ENCODE measurements around the gene ZDHHC12.
"Not testable (repeated sequence)": the region's sequence is repeated elsewhere in the genome, so short reads cannot be mapped to it uniquely, and the experiment has no call there.

ZDHHC12 gene

DNA sequence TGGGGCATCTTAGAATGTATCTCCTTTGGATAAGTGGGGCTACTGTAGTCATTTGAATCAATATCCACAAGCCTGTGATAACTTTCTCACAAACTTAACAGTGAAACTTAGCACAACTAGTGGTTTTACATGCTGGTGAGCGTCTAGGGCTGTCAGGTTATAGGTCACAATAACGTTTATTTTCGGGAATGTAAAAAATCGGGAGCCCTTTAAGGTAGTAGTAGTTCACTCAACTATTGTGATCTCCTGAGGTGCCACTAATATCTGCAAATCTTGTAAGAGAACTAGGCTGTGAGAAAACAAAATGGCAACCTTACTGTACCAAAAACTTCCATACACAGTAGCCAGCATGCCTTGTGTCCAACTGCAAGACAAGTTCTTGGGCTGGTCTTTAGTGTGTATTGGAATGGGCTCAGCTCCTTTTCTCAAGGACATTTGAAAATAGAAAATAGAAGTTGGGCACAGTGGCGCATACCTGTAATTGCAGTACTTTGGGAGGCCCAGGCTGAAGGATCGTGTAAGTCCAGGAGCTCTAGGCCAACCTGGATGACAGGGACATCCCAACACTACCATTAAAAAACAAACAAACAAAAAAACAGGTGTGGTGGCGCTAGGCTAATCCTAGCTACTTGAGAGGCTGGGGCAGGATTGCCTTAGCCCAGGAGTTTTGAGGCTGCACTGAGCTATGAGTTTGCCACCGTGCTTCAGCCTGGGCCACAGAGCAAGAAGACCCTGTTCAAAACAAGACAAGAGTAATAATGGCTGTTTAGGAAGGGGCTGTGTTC is 26.8 kb downstream of the ZDHHC12 start:
- H3K4me3 ChIP-seq (ENCODE audit: control insufficient read depth, low read depth, low read length): no peak overlapping the region
- no peak for DNase-seq (ENCODE audit: low read depth)
- TF ChIP-seq, protein P1, sequence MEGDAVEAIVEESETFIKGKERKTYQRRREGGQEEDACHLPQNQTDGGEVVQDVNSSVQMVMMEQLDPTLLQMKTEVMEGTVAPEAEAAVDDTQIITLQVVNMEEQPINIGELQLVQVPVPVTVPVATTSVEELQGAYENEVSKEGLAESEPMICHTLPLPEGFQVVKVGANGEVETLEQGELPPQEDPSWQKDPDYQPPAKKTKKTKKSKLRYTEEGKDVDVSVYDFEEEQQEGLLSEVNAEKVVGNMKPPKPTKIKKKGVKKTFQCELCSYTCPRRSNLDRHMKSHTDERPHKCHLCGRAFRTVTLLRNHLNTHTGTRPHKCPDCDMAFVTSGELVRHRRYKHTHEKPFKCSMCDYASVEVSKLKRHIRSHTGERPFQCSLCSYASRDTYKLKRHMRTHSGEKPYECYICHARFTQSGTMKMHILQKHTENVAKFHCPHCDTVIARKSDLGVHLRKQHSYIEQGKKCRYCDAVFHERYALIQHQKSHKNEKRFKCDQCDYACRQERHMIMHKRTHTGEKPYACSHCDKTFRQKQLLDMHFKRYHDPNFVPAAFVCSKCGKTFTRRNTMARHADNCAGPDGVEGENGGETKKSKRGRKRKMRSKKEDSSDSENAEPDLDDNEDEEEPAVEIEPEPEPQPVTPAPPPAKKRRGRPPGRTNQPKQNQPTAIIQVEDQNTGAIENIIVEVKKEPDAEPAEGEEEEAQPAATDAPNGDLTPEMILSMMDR (conservative IDR thresholded peaks at IDR 0.05; ENCODE audit: control insufficient read depth, insufficient read depth, low read depth, low read length): no peak

DNA sequence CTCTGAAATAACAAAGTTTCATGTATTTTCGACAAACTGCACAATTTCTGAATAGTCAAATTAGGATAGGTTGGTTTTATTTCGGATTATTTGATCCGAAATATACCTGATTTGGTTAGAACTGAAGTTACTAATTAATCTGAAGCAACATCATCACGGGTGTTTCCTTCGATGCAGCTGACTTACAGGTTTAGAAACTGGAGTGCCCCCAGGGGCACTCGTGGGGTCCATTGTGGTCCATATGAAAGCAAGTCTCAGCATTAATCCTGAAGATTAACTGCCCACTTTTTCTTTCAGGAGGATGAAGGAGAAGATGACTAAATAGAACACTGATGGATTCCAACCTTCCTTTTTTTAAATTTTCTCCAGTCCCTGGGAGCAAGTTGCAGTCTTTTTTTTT is 29.6 kb downstream of the ZDHHC12 start:
- H3K4me3 ChIP-seq (ENCODE audit: control insufficient read depth, low read depth, low read length): no peak overlapping the region
- DNase-seq (ENCODE audit: low read depth): no peak
- TF ChIP-seq, protein P1 (conservative IDR thresholded peaks at IDR 0.05; ENCODE audit: control insufficient read depth, insufficient read depth, low read depth, low read length): no peak

DNA sequence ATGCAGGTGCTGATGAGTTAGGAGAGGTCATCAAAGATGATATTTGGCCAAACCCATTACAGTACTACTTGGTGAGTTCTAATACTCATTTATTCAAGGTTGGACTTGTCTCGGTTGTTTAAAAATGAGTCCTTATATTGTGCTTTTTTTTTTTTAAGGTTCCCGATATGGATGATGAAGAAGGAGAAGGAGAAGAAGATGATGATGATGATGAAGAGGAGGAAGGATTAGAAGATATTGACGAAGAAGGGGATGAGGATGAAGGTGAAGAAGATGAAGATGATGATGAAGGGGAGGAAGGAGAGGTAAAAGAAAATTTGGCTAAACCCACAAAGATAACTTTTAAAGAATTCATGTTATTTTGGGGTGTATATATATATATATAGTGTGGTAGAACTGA is 30.2 kb downstream of the ZDHHC12 start:
- not testable (repeated sequence) for H3K4me3 ChIP-seq (ENCODE audit: control insufficient read depth, low read depth, low read length); DNase-seq (ENCODE audit: low read depth)

DNA sequence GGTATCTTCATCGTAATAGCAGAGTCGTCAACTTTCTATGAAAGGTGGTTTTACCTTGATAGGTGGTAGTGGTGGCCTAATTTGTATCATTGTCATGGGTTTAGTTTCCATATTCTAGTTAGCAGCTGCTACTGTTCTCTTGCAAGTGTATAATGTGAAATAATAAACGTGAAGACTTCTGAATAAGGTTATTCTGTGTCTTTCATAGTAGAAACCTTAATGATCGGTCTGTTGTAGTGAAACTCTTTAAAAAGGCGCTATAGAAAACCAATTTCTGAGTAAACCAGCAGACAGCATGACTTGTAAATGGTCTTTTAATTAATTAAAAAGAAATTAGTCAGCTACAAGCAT is 33.3 kb downstream of the ZDHHC12 start:
- no peak for DNase-seq (ENCODE audit: low read depth)
- H3K4me3 ChIP-seq (ENCODE audit: control insufficient read depth, low read depth, low read length): peak overlapping the region; percentile 97
- TF ChIP-seq, protein P1 (conservative IDR thresholded peaks at IDR 0.05; ENCODE audit: control insufficient read depth, insufficient read depth, low read depth, low read length): no peak

DNA sequence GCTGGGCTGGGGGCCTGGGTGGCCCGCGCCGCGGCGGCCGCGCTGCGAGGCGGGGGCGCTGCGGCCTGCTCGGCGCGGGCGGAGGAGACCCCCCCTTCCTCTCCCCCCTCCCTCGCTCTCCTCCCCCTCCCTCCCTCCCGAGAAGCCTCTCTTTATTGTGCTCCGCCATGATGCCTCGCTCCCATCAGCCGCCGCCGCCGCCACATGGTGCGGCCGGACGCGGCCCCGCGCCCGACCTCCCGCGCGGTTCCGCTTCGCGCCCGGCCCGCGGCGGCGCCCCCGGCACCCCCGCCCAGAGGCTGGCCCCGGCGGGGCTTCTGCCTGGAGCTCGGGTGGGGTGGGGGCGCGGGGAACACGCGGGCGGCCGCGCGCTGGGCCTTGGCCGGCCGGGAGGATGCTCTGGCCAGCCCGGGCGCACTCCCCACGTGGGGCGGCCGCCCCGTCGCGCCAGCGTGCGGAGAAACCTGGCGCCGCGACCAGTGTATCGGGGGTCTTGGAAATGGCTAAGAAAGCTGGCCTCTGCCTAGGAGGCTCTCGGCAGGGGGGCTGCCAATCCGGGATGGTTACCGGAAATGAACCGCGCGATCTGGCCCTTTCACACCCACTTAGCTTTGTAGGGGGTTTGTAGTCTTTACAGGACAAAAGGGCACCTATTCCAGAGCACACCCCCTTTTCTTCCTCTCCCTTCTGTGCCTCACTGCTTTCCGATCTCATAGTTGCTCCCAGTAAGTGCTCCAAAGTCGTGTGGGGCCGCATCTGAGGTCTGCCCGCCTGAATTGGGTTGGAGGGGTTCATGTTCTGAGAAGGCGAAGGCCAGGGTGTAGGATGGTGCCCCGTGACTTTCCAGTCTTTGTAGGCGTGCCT is 33.9 kb downstream of the ZDHHC12 start:
- peak; percentile 36 for DNase-seq (ENCODE audit: low read depth)
- peak overlapping the region; percentile 97 for H3K4me3 ChIP-seq (ENCODE audit: control insufficient read depth, low read depth, low read length)
- TF ChIP-seq, protein P1 (conservative IDR thresholded peaks at IDR 0.05; ENCODE audit: control insufficient read depth, insufficient read depth, low read depth, low read length): no peak

DNA sequence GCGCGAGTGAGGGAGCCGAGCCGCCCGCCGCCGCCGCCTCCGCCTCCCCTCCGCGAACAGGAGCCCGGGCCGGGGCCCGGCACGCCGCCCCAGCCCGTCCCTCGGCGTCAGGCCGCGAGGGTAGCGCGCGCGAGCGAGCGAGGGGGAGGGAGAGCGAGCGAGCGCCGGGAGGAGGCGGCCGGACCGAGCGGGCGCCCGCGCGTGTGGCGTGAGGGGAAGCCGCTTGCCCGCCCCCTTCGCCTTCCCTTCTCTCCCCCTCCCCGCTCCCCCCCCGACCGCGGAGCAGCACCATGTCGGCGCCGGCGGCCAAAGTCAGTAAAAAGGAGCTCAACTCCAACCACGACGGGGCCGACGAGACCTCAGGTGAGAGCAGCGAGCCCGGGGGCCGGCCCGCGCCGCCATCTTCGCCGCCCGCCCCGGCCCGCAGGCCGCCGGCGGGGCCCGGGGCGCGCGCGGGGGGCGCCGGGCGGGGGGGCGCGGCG is 34.6 kb downstream of the ZDHHC12 start:
- DNase-seq (ENCODE audit: low read depth): no peak
- TF ChIP-seq, protein P1 (conservative IDR thresholded peaks at IDR 0.05; ENCODE audit: control insufficient read depth, insufficient read depth, low read depth, low read length): no peak
- H3K4me3 ChIP-seq (ENCODE audit: control insufficient read depth, low read depth, low read length): peak overlapping the region; percentile 49

Measured in fibroblast of mammary gland (primary cell).